IMR-90 (cell line): ENCODE data around the gene LHX5. TPM values are rescaled to one million over a fixed set of nuclear protein-coding genes. Genes with fewer than 3 reads are reported as not detected.

Experiments used
- ATAC-seq: fragments of 200-7000 bp; cut with Tn5 transposase; 2 replicates; pipeline ENCODE4 v1.9.1; 2020; ENCODE audit warnings: low read depth, mild to moderate bottlenecking, moderate library complexity
- BruUV-seq: library from RNA; stranded (reverse); fragments of 400-500 nt; replicated peaks from 2 replicates; lab custom pipeline; 2021; lab: Mats Ljungman, UMichigan
- CTCF ChIA-PET: fragments of 300-600 bp; formaldehyde crosslinking; extraction: SDS; loops from one replicate; lab custom pipeline; 2021; ENCODE audit warnings: antibody characterized with exemption; lab: Yijun Ruan, JAX
- POLR2A ChIA-PET: fragments of 300-600 bp; sonication (Branson Sonifier 250); formaldehyde crosslinking; loops from one replicate; lab custom pipeline; 2022; ENCODE audit warnings: antibody characterized with exemption; ENCODE audit not compliant: unreplicated experiment; lab: Charles Lee
- DNase-seq: peaks from one replicate; pipeline ENCODE4 v3.0.0; 2013
- H2AFZ ChIP-seq: replicated peaks from 2 replicates; pipeline ENCODE3; 2013; ENCODE audit warnings: low read length, mild to moderate bottlenecking; ENCODE audit not compliant: poor library complexity
- H2AK5ac ChIP-seq: 2 replicates; pipeline ENCODE4 v1.6.1; 2013; ENCODE audit warnings: low read depth, low read length, inconsistent platforms
- H2AK9ac ChIP-seq: replicated peaks from 2 replicates; pipeline ENCODE3; 2013; ENCODE audit warnings: mild to moderate bottlenecking, low read depth, low read length, moderate library complexity; ENCODE audit not compliant: poor library complexity
- H2BK120ac ChIP-seq: 2 replicates; pipeline ENCODE4 v1.6.1; 2013; ENCODE audit warnings: low read depth, low read length, inconsistent platforms
- H2BK15ac ChIP-seq: 3 replicates; pipeline ENCODE4 v1.6.1; 2013; ENCODE audit warnings: low read depth, low read length, inconsistent platforms
- H2BK20ac ChIP-seq: 2 replicates; pipeline ENCODE4 v1.6.1; 2013; ENCODE audit warnings: low read depth, mild to moderate bottlenecking, inconsistent platforms, low read length, moderate library complexity
- H2BK5ac ChIP-seq: 2 replicates; pipeline ENCODE4 v1.6.1; 2013; ENCODE audit warnings: mild to moderate bottlenecking, low read depth, low read length, inconsistent platforms; ENCODE audit not compliant: poor library complexity, severe bottlenecking
- H3K14ac ChIP-seq: replicated peaks from 2 replicates; pipeline ENCODE4 v1.6.1; 2013; ENCODE audit warnings: low read depth, low read length, inconsistent platforms
- H3K18ac ChIP-seq: 2 replicates; pipeline ENCODE4 v1.6.1; 2013; ENCODE audit warnings: low read depth, low read length, control low read depth
- H3K23ac ChIP-seq: 2 replicates; pipeline ENCODE4 v1.6.1; 2013; ENCODE audit warnings: low read depth, low read length, inconsistent platforms
- H3K27ac ChIP-seq: 2 replicates; pipeline ENCODE4 v1.5.1; 2013; ENCODE audit warnings: mild to moderate bottlenecking, control low read depth, low read length; ENCODE audit not compliant: insufficient read depth
- H3K27me3 ChIP-seq: 2 replicates; pipeline ENCODE4 v1.6.1; 2013; ENCODE audit warnings: low read length; ENCODE audit not compliant: control insufficient read depth, insufficient read depth
- H3K36me3 ChIP-seq: 2 replicates; pipeline ENCODE4 v1.6.1; 2013; ENCODE audit warnings: low read length, mixed read lengths; ENCODE audit not compliant: control insufficient read depth, insufficient read depth
- H3K4ac ChIP-seq: 2 replicates; pipeline ENCODE4 v1.6.1; 2013; ENCODE audit warnings: low read depth, low read length, inconsistent platforms
- H3K4me1 ChIP-seq: 2 replicates; pipeline ENCODE4 v1.6.1; 2013; ENCODE audit warnings: low read length, mixed read lengths; ENCODE audit not compliant: control insufficient read depth, insufficient read depth
- H3K4me2 ChIP-seq: 2 replicates; pipeline ENCODE4 v1.6.1; 2013; ENCODE audit warnings: low read depth, mild to moderate bottlenecking, control low read depth, low read length, moderate library complexity
- H3K4me3 ChIP-seq: 2 replicates; pipeline ENCODE4 v1.5.1; 2013; ENCODE audit warnings: low read depth, mild to moderate bottlenecking, control low read depth, low read length, moderate library complexity; ENCODE audit not compliant: insufficient read depth
- H3K56ac ChIP-seq: 2 replicates; pipeline ENCODE4 v1.6.1; 2013; ENCODE audit warnings: low read length, inconsistent platforms; ENCODE audit not compliant: insufficient read depth; ENCODE audit errors: extremely low read depth
- H3K79me1 ChIP-seq, 2 experiments: 2 replicates each; pipeline ENCODE4 v1.6.1; 2013; ENCODE audit warnings: low read length in 2 of 2, inconsistent platforms in 1 of 2, low read depth in 1 of 2
- H3K9ac ChIP-seq: 2 replicates; pipeline ENCODE4 v1.6.1; 2013; ENCODE audit warnings: low read depth, low read length, control low read depth
- H3K9me1 ChIP-seq: 2 replicates; pipeline ENCODE4 v1.6.1; 2013; ENCODE audit warnings: low read length, inconsistent platforms; ENCODE audit not compliant: insufficient read depth
- H3K9me3 ChIP-seq: 2 replicates; pipeline ENCODE4 v1.6.1; 2013; ENCODE audit warnings: low read length; ENCODE audit not compliant: control insufficient read depth, insufficient read depth
- H4K20me1 ChIP-seq: 2 replicates; pipeline ENCODE4 v1.6.1; 2013; ENCODE audit warnings: low read length, inconsistent platforms; ENCODE audit not compliant: insufficient read depth
- H4K5ac ChIP-seq: 2 replicates; pipeline ENCODE4 v1.6.1; 2013; ENCODE audit warnings: mild to moderate bottlenecking, low read depth, low read length, control low read depth
- H4K8ac ChIP-seq, 2 experiments: 2 replicates each; pipeline ENCODE4 v1.6.1; 2013; ENCODE audit warnings: low read depth in 2 of 2, low read length in 2 of 2, control low read depth in 1 of 2, inconsistent platforms in 1 of 2
- H4K91ac ChIP-seq: 2 replicates; pipeline ENCODE4 v1.6.1; 2013; ENCODE audit warnings: low read depth, low read length, inconsistent platforms; ENCODE audit not compliant: insufficient read depth
- BHLHE40 ChIP-seq: fragments of 150-350 bp; IDR thresholded peaks from 2 replicates; pipeline ENCODE4 v1.6.1; 2016; ENCODE audit warnings: mild to moderate bottlenecking, low read depth, low read length
- CEBPB ChIP-seq: IDR thresholded peaks from 2 replicates; pipeline ENCODE4 v1.6.1; 2012; ENCODE audit warnings: low read depth, low read length, improper control_type of control experiment
- CHD1 ChIP-seq: IDR thresholded peaks from 2 replicates; pipeline ENCODE4 v1.6.1; 2012; ENCODE audit warnings: low read depth, low read length, improper control_type of control experiment
- FOS ChIP-seq: fragments of 150-350 bp; IDR thresholded peaks from 2 replicates; pipeline ENCODE4 v1.6.1; 2016; ENCODE audit warnings: low read depth, low read length
- MAFK ChIP-seq: IDR thresholded peaks from 2 replicates; pipeline ENCODE4 v1.6.1; 2012; ENCODE audit warnings: low read depth, low read length, improper control_type of control experiment
- MAZ ChIP-seq: IDR thresholded peaks from 2 replicates; pipeline ENCODE4 v1.6.1; 2012; ENCODE audit warnings: low read depth, mild to moderate bottlenecking, low read length, improper control_type of control experiment, moderate library complexity, borderline replicate concordance
- MXI1 ChIP-seq: IDR thresholded peaks from 2 replicates; pipeline ENCODE4 v1.6.1; 2012; ENCODE audit warnings: low read depth, mild to moderate bottlenecking, low read length, moderate library complexity, borderline replicate concordance
- NFE2L2 ChIP-seq: fragments of 150-350 bp; IDR thresholded peaks from 2 replicates; pipeline ENCODE4 v1.6.1; 2016; ENCODE audit warnings: low read depth, mild to moderate bottlenecking, low read length
- POLR2A ChIP-seq: IDR thresholded peaks from 2 replicates; pipeline ENCODE4 v1.6.1; 2012; ENCODE audit warnings: mild to moderate bottlenecking, low read depth, low read length
- RAD21 ChIP-seq: IDR thresholded peaks from 2 replicates; pipeline ENCODE4 v1.6.1; 2012; ENCODE audit warnings: low read length, improper control_type of control experiment
- RCOR1 ChIP-seq: IDR thresholded peaks from 2 replicates; pipeline ENCODE4 v1.6.1; 2012; ENCODE audit warnings: mild to moderate bottlenecking, low read length, improper control_type of control experiment; ENCODE audit not compliant: insufficient replicate concordance
- RFX5 ChIP-seq: IDR thresholded peaks from 2 replicates; pipeline ENCODE4 v1.8.0; 2012; ENCODE audit warnings: low read depth, mild to moderate bottlenecking, low read length, moderate library complexity
- SMC3 ChIP-seq: fragments of 150-350 bp; IDR thresholded peaks from 2 replicates; pipeline ENCODE4 v1.6.1; 2016; ENCODE audit warnings: low read depth, mild to moderate bottlenecking, antibody characterized with exemption, low read length, moderate library complexity
- WGBS, 2 experiments: methylation state at CpG; one replicate each; pipeline versions ENCODE4 v1.1.5 to v1.1.7; 2013; ENCODE audit warnings: missing lambda C conversion rate in 2 of 2; ENCODE audit not compliant: insufficient read length in 1 of 2; ENCODE audit errors: extremely low coverage in 2 of 2; 5-methylcytosine and 5-hydroxymethylcytosine counted together
- dilution Hi-C: fragments of 300-500 bp; cut with HindIII; formaldehyde crosslinking; loops from one replicate; pipeline ENCODE4 v1.14.3; 2018; ENCODE audit warnings: low sequenced_read_pairs; ENCODE audit not compliant: unreplicated experiment
- in situ Hi-C: fragments of 300-500 bp; cut with MboI; formaldehyde crosslinking; loops from 3 replicates; pipeline ENCODE4 v1.14.3; 2019; ENCODE audit warnings: low sequenced_read_pairs, inconsistent platforms, mixed read lengths
- intact Hi-C: fragments of 100-400 bp; cut with micrococcal nuclease; formaldehyde crosslinking; loops from 2 replicates; pipeline ENCODE4 v1.10.0; 2022
- polyA plus RNA-seq, 3 experiments: library from polyadenylated mRNA; depleted of rRNA; stranded (reverse); fragments of >200 nt; gene quantifications; 2 replicates each; pipeline ENCODE4 v1.2.3, GENCODE V29; 2012; ENCODE audit warnings: low replicate concordance in 1 of 3
- total RNA-seq: library from RNA; depleted of rRNA; stranded (reverse); fragments of >200 nt; gene quantifications from 2 replicates; pipeline ENCODE4 v1.2.3, GENCODE V29; 2012
- TF ChIP-seq, protein P1 (sequence below): fragments of 150-350 bp; IDR thresholded peaks from 2 replicates; pipeline ENCODE4 v1.6.1; 2017; ENCODE audit warnings: mild to moderate bottlenecking, antibody characterized with exemption, low read length, low read depth
- TF ChIP-seq, protein P2 (sequence below): conservative IDR thresholded peaks from 2 replicates; pipeline ENCODE4 v1.5.1; 2012; ENCODE audit warnings: mild to moderate bottlenecking, low read depth, low read length, improper control_type of control experiment

Gene LHX5
- total and polyA plus RNA-seq, 2 of the 4 experiments (the other 2 are of a cell fraction), result not detected

DNA sequence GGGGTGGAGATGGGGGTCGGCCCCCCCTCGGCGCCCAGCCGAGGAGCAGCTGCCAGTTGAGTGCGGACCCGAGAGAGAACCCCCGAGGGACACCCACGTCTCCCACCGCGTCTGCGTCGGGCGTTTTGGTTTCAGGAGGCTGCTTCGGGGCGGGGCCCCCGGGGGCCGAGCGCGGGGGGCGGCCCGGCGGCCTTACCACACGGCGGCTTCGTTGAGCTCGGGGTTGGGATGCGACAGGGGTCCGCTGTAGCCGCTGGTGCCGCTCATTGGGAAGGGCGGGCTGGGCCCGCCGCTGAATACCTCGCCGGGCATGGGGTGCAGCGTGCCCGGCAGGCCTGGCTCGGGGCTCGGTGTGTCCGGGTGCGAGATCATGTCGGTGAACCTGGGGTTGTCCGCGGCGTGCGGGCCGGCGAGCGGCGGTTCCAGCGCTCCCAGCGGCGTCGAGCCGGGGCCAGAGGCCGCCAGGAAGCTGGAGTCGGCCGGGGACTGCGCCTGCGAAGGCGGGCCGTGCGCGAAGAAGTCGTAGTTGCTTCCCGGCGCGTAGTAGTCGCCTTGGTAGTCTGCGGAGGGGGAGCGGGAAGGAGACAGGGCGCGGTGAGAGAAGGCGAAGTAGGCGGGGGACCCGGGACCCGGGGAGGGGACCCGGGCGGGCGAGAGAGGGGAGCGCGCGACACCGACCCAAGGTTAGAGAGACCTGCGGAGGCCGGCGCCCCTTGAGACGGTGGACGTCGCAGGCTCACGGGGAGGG, 8.5 kb downstream of the LHX5 start:
- Histone ChIP-seq H4K5ac (no peak overlapping the region), H2AFZ (no peak overlapping the region), H3K18ac (no peak overlapping the region), H3K4me3 (no peak overlapping the region), H3K4ac (no peak overlapping the region), H4K20me1 (no peaks in the 10 kb centered on the region), H2BK120ac (no peak overlapping the region), H3K14ac (no peak overlapping the region), H2AK5ac (no peak overlapping the region), H3K79me1 (no peaks in the 10 kb centered on the region), H3K36me3 (no peaks in the 10 kb centered on the region), H2AK9ac (no peak overlapping the region), H3K9me1 (no peaks in the 10 kb centered on the region), H4K91ac (no peak overlapping the region), H4K8ac (no peak overlapping the region), H3K27ac (no peak overlapping the region), H3K23ac (no peak overlapping the region), H3K56ac (no peak overlapping the region), H3K9me3 (no peaks in the 10 kb centered on the region), H2BK20ac (no peak overlapping the region), H3K9ac (no peak overlapping the region), H3K4me1 (no peaks in the 10 kb centered on the region; the same call in 1 of the 2 replicates), H3K4me2 (no peak overlapping the region), H2BK15ac (no peak overlapping the region), H2BK5ac (no peak overlapping the region), H3K27me3 (peaks cover 77% of the 10 kb centered on the region)
- ChIA-PET CTCF (interaction anchor here (0.6 to 1.5 kb wide), 3 partner anchors 8 to 281 kb away, joined by 3 to 6 read pairs (median 4); no protein-coding TSS in a partner anchor), POLR2A (no interaction called here)
- intact Hi-C loops (loop anchor here (1.0 kb wide), 1 partner anchor 449 kb away; no protein-coding TSS in a partner anchor), in situ Hi-C loops (loop anchor here (5.0 kb wide), 1 partner anchor 449 kb away; no protein-coding TSS in a partner anchor), dilution Hi-C loops (no loop called here)
- no peak; the same call in 1 of the 2 replicates for ATAC-seq
- WGBS, 2 experiments, result 4% methylated on average over 76 of the region's 91 CpGs; no CpG with 5 or more reads in 1 of the 2 experiments
- no peak for DNase-seq
- BruUV-seq, result no TSS peak
- TF ChIP-seq, protein P1, sequence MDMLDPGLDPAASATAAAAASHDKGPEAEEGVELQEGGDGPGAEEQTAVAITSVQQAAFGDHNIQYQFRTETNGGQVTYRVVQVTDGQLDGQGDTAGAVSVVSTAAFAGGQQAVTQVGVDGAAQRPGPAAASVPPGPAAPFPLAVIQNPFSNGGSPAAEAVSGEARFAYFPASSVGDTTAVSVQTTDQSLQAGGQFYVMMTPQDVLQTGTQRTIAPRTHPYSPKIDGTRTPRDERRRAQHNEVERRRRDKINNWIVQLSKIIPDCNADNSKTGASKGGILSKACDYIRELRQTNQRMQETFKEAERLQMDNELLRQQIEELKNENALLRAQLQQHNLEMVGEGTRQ, result no peak
- TF ChIP-seq MAFK (no peak), MAZ (no peak), BHLHE40 (no peak), RCOR1 (no peak), RFX5 (no peak), SMC3 (no peak), MXI1 (no peak), CHD1 (no peak), RAD21 (no peak), CEBPB (no peak), POLR2A (no peak), FOS (no peak), NFE2L2 (no peak)
- TF ChIP-seq, protein P2, sequence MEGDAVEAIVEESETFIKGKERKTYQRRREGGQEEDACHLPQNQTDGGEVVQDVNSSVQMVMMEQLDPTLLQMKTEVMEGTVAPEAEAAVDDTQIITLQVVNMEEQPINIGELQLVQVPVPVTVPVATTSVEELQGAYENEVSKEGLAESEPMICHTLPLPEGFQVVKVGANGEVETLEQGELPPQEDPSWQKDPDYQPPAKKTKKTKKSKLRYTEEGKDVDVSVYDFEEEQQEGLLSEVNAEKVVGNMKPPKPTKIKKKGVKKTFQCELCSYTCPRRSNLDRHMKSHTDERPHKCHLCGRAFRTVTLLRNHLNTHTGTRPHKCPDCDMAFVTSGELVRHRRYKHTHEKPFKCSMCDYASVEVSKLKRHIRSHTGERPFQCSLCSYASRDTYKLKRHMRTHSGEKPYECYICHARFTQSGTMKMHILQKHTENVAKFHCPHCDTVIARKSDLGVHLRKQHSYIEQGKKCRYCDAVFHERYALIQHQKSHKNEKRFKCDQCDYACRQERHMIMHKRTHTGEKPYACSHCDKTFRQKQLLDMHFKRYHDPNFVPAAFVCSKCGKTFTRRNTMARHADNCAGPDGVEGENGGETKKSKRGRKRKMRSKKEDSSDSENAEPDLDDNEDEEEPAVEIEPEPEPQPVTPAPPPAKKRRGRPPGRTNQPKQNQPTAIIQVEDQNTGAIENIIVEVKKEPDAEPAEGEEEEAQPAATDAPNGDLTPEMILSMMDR, result no peak
